GM10266 (cell line): ENCODE measurements around the gene LRRC30.

Experiments
- DNase-seq: peaks from one replicate; pipeline ENCODE4 v3.0.0; 2012; ENCODE audit errors: extremely low spot score
- TF ChIP-seq, protein P1 (sequence below): IDR thresholded peaks from 2 replicates; pipeline ENCODE4 v1.5.1; 2012; ENCODE audit warnings: mild to moderate bottlenecking, low read depth; ENCODE audit not compliant: control insufficient read depth, insufficient read depth; ENCODE audit errors: missing control alignments

LRRC30 gene

DNA sequence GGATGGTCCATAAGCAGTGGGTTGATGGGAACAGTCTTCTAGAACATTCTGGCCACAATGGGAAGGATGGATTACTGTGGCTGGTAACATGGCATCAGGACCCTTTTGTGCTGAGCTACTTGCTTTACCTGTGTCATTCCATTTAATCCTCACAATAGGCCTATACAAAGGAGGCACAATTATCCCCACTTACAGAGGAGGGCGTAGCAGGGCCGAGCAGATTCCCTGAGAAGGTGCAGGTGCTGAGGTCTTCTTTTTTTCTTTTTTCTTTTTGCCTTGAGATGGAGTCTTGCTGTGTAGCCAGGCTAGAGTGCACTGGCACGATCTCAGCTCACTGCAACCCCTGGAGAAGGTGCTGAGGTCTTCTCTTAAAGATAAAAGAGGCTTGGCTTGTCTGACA is 6.7 kb upstream of the LRRC30 start:
- TF ChIP-seq, protein P1, sequence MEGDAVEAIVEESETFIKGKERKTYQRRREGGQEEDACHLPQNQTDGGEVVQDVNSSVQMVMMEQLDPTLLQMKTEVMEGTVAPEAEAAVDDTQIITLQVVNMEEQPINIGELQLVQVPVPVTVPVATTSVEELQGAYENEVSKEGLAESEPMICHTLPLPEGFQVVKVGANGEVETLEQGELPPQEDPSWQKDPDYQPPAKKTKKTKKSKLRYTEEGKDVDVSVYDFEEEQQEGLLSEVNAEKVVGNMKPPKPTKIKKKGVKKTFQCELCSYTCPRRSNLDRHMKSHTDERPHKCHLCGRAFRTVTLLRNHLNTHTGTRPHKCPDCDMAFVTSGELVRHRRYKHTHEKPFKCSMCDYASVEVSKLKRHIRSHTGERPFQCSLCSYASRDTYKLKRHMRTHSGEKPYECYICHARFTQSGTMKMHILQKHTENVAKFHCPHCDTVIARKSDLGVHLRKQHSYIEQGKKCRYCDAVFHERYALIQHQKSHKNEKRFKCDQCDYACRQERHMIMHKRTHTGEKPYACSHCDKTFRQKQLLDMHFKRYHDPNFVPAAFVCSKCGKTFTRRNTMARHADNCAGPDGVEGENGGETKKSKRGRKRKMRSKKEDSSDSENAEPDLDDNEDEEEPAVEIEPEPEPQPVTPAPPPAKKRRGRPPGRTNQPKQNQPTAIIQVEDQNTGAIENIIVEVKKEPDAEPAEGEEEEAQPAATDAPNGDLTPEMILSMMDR = no peak
- no peak for DNase-seq

DNA sequence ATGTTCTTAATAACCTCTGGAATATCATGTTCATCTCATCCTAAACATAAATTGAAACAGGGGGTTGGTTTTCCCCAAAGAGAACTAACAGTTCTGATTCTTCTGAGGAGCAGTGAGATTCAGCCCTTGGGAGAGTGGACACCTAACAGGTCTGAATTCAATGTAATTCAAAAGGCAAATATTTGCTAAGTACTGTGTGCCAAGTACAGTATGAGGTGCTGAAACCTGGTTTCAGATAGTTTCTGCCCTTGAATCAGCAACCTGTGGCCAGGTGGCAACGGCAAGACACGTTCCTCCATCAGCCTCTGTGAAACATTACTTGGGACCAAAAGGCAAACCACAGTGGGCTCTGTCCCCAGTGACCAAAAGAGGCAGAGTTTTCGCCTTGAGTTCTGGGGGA is 1.3 kb downstream of the LRRC30 start:
- no peak for DNase-seq
- TF ChIP-seq, protein P1 = no peak

DNA sequence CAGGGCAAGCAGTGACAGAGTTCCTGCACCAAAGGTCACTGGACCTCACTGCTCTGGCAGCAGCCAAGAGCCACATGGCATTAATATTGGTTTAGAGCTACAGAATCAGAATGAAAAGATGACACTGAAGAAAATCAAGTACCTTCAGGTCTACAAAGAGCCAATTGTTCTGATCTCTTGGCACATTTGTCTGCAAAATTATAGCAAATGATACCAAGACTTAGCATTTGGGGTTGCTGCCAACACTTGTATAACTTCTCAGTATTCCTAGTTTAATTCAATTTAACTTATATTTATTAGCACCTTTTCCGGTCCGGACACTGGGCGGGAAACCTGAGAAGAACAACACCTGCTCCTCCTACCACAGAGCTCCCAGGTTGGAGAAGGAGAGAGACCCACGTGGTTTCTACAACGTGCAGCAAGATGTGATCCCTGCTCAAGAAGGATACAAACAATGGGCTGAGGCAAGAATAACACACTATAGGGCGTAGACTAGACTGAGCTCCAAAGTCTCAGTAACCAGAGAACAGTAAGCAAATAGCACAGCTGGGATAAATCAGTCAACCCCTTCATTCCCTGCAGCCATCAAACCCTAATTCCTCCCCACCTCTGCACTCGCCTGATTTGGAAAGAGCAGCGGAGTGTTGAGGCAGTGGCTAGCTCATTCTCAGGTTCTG is 2.4 kb downstream of the LRRC30 start:
- TF ChIP-seq, protein P1 = no peak
- no peak for DNase-seq

DNA sequence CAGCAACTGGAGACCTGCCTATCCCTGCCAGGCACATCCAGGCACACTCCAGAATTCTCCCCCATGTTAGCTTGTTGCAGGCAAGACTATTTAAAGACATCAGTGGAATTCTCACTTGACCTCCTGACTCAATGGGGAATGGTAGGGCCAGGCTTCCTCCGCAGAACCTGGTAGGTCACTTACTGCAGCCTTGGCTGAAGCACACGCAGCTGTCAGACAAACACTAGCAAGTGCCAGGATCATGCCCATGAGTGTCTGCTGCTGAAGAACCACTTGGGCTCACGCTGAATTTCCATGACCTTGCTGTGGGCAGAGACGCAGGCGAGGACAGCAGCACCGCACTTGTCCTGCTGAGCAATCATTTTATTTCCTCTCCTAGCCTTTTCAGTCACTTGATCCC is 3.2 kb downstream of the LRRC30 start:
- TF ChIP-seq, protein P1 = no peak
- no peak for DNase-seq

DNA sequence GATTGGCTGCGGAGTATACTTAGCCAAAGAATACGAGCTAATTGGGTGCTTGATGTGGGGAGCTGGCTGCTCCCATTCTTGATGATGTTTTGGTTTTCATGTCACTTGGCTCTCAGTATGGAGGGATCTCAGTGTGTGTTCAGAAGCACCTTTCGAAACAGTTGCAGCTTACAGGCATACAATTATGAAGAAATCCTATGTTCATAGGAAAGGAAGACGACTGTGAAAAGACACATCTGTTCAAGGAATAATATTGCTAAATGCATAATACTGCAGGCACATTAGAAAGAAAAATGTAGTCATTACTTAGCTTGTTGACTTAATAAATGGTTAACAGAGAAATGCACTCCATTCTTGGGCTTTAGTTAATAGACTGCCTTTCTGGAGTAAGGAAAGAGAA is 4.1 kb downstream of the LRRC30 start:
- DNase-seq = no peak
- TF ChIP-seq, protein P1 = no peak

DNA sequence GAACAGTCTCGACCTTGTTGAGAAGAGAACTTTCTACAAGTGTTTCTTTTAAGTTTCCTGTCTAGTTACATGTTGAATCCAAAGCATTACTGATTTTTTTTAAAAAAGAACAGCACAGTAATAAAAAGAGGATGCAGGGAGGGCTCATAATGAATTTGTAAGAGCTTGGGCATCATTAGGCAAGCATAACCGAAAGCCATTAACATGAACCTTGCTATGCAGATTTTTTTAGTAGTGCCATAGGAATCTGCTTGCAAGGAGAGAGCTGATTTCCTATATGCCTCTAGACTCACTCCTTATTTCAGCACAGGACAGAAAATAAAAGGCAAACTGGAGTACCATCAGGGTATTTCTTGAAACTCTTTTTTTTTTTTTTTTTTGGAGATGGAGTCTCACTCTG is 5.2 kb downstream of the LRRC30 start:
- TF ChIP-seq, protein P1 = no peak
- DNase-seq = no peak

DNA sequence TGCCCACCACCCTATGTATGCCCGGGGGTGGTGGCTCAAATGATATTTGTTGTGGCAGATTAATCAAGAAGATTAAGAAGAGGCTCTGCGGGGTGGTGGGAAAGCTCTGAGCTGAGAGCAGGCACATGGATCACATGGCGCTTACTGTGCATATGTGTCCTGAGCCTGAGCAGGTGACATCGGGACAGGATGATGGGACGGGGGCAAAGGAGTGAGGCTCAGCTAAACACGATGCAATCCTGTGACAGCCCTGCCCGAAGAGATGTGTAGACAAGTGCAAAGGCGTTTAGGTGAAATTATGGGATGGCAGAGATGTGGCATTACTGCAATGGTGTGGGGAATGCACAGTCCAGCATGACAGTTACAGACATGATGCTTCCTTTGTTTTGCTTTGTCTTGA is 6.0 kb downstream of the LRRC30 start:
- no peak for DNase-seq

More for the DNA sequence above, 6.0 kb downstream of the LRRC30 start:
- TF ChIP-seq, protein P1 = no peak
